Stimulated activated CD4-positive, alpha-beta T cell treated with anti-CD3 and anti-CD28 coated beads, TNF-alpha, amount 100 ng/mL, for 24 hours (primary cell): ENCODE measurements around the gene RAB30.
"Not testable (repeated sequence)": the region's sequence is repeated elsewhere in the genome, so short reads cannot be mapped to it uniquely, and the experiment has no call there.

ENCODE experiments used
- DNase-seq, 3 experiments: peaks; one replicate each; pipeline ENCODE4 v3.0.0-alpha.2; 2020; ENCODE audit warnings: low read depth in 3 of 3

The RAB30 gene

DNA sequence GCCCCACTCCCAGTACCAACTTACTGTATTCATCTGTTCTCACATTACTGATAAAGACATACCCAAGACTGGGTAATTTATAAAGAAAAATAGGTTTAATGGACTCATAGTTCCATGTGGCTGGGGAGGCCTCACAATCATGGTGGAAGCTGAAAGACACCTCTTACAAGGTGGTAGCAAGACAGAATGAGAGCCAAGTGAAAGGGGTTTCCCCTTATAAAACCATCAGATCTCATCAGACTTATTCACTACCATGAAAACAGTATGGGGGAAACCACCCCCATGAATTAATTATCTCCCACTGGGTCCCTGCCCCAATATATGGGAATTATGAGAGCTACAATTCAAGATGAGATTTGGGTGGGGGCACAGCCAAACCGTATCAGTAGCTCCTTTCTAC, 126.7 kb downstream of the RAB30 start:
- not testable (repeated sequence) for DNase-seq

DNA sequence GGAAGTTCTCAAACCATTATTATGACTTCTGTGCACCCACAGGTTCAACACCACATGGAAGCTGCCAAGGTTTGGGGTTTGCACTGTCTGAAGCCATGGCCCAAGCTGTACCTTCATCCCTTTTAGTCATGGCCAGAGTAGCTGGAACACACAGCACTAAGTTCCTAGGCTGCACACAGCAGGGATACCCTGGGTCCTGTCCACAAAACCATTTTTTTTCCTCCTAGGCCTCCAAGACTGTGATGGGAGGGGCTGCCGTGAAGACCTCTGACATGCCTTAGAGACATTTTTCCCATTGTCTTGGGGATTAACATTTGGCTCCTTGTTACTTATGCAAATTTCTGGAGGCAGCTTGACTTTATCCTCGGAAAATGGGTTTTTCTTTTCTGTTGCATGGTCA, 127.5 kb downstream of the RAB30 start:
- no peak for DNase-seq

DNA sequence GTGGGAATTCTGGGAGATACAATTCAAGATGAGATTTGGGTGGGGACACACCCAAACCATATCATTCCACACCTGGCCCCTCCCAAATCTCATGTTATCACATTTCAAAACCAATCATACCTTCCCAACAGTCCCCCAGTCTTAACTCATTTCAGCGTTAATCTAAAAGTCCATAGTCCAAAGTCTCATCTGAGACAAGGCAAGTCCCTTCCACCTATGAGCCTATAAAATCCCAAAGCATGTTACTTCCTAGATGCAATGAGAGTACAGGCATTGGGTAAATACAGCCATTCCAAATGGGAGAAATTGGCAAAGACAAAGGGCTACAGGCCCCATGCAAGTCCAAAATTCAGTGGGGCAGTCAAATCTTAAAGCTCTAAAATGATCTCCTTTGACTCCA, 128.3 kb downstream of the RAB30 start:
- not testable (repeated sequence) for DNase-seq

DNA sequence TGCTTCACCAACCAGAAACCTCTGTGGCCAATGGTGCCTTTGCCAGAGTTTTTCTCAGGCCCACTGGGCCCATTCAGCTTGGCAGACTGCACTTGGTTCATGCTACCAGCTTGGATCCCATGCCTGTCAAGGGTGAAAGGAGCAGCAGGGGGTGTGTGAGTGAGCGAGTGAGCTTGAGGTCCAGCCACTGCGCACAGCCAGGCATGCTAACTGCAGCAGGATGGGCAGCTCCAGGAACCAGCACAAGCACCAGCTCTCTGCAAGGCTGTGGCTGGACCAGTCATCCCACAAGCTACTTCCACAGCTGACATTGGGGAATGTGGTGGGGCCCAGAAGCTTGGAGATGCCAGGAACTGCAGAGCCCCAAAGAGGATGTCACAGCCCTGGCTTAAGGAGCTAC, 129.3 kb downstream of the RAB30 start:
- DNase-seq: no peak

DNA sequence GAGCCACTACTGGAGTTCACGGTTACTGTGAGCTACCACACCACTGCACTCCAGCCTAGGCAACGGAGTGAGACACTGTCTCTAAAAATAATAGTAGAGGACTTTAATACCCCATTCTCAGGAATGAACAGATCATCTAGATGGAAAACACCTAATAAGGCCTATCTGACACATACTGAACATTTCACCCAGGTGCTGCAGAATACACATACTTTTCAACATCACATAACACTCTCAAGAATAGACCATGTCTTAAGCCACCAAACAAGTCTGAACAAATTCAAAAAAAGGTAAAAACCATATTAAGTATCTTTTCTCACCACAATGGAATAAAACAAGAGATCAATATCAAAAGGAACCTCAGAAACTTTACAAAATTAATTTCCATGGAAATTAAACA, 132.2 kb downstream of the RAB30 start:
- DNase-seq: no peak

DNA sequence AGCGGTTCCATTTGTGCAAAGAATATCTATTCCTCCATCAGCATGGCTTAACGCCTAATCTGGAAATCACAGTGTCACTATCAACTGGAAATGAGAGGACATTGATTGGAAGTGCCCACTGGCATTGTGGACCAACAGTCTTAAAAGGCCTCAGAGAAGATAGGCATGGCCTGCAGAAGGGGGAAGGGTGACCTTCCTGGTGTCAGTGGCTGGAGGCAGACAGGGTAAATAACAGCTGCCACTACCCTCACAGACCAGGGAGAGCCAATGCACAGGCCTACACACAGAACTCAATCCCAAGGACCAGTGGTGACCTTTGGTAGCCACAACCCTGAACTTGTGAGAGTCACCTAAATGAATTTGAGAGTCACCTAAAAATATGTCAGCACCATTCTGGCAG, 134.1 kb downstream of the RAB30 start:
- DNase-seq: no peak

DNA sequence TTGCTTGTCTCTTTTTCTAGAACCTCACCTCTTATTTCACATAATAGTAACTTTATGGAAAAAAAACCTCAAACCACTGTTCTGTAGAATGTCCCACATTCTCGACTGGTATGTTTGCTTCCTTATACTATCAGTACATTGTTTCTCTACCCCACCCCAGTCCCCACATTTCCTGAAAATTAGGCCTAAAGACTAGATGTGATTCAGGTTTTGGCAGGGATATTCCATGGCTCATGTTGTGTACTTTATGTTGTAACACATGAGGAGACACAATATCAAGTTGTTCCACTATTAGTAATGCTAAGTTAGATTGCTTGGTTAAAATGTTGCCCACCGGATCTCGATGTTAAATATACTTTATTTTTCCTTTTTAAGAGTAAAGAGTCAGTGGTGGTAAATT, 135.4 kb downstream of the RAB30 start:
- DNase-seq: no peak

DNA sequence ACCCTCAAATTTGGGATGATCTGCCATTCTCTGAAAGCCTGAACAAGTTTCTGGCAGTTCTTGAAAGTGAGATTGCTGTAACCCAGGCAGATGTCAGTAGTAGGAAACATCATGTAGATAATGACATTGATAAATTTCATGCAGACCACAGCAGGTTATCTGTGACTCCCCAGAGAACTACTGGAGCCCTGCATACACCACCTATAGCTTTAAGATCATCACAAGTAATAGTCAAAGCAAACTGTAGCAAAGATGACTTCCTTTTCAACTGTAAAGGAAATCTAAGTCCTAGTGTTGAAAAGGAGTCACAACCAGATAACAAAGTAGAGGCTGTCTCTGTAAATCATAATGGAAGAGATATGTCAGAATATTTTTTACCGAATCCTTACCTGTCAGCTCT, 139.1 kb downstream of the RAB30 start:
- DNase-seq: no peak

DNA sequence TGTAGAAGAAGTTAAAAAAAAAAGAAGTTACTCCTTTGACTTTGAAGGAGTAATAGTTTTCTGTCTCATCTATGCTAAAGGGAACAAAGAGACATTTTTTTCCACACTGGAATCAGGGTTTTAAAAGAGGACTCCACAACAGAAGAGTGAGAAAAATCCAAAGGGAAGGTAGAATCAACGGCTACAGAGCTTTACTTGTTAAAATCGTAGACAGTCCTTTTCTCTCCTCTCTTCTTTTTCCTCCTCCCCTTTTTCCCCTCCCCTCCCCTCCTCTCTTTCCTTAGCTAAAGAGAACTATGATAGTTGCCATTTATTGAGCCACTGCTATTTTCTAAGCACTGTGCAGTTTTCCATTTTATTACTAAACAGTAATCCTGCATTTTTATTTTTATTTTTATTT, 141.0 kb downstream of the RAB30 start:
- DNase-seq: no peak

DNA sequence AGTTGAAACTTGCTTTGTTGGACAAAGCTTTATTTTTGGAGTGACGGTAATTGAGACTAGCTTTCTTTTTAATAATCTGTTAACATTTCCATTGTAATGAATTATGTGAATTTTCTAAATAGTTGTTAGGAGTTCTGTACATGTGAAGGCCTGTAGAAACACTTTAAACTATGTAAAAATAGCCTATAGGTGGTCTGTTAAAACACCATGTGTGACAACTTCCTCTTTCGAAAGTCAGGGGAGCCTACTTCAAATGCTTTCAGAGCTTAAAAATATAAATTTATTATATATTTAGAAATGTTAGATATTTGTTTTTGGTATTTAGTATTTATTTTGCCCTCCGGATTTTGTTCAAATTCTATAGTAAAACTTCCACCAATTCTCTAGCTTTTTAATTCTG, 141.5 kb downstream of the RAB30 start:
- no peak for DNase-seq

DNA sequence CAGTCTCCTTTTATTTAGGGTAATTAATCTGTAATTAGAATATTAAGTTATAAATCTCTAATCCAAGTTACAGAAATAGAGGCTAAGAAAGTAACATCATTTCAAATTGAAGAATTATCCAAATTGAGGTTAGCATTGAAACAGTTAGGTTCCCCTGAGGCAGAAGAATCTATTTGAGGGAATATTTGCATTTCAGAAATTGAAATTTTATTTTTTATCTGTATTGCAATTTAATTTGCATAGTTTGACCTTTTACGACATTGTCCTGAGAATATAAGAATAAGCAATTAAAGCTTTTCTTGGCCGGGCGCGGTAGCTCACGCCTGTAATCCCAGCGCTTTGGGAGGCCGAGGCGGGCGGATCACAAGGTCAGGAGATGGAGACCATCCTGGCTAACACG, 142.6 kb downstream of the RAB30 start:
- no peak for DNase-seq

DNA sequence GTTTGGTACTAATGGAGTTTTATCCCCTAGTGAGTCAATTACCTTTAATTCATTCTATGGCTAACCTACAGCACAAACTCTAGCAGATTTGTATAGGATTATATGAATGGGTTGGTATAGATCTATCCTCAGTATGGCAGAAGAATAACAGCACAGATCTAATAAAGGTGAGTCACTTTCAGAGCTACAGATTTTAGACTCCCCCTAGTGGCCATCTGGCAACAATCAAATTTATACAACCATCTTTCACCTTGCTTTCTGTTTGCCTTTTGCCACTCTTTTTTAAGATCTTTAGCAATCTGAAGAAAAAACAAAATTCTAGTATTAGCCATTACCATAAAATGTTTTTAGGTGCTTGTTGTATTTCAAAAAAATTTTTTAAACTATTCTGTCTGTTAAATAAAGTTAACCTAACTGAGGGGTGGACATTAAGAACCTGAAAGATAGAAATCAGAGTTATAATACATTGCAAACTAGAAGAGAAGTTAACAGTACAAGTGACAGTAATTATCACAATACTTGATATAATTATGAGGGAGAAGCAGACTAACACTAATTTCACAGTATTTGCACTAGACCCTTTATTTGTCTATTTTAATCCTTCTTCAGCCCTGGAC, 144.3 kb downstream of the RAB30 start:
- DNase-seq: peak in 1 of 3 experiments; percentile 19

DNA sequence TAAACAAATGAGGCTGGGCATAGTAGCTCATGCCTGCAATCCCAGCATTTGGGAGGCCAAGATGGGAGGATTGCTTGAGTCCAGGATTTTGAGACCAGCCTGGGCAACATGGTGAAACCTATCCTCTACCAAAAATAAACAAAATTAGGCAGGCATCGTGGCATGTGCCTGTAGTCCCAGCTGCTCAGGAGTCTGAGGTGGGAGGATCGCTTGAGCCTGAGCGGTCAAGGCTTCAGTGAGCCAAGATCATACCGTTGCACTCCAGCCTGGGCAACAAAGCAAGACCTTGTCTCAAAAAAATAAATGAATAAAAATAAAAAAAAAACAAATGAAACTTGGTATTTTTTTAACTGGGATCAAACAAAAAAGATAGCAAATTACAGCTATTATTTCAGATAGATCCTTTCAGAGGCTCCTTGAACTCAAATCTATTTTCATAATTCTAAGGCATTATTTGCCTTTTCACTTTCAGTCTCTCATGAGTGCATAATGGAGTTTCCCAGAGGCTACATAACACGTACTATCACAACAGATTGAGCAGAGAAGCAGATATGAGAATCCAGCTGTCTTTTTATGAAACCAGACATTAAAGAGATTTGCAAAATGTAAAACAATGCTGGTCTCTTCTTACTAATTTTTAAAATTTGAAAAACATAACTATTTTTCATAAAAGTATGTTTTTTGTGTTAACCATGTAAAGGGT, 147.0 kb downstream of the RAB30 start:
- DNase-seq: no peak
